ENCODE measurements around the gene TCF3.

DNA sequence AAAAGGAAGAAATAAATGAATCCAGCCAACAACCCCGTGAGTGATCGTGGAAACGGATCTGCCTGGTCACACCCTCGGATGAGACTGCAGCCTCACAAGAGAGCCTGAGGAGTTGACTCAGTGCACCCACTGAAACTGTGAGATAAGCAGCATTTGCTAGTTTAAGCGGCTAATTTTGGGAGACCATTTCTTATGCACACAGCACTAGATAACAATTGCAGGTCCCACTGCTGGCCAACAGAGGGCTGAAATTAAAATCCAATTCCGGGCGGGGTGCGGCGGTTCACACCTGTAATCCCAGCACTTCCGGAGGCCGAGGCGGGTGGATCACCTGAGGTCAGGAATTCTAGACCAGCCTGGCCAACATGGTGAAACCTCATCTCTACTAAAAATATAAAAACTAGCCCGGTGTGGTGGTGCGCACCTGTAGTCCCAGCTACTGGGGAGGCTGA is 50.8 kb downstream of the TCF3 start:
- TF ChIP-seq CTCF (IDR thresholded peaks at IDR 0.05) (no peak), EP300 (IDR thresholded peaks at IDR 0.05) (no peak), POLR2A (IDR thresholded peaks at IDR 0.05) (no peak)

Measured in tibial nerve (tissue), 4 donors.